COLO668 (cell line): Measurements from ENCODE around the gene COL5A1.
"Not testable (repeated sequence)": the region's sequence is repeated elsewhere in the genome, so short reads cannot be mapped to it uniquely, and the experiment has no call there.

Source experiments
- DNase-seq: peaks from one replicate; lab custom pipeline; 2025; ENCODE audit not compliant: unreplicated experiment; lab: John Stamatoyannopoulos, UW

Gene COL5A1

DNA sequence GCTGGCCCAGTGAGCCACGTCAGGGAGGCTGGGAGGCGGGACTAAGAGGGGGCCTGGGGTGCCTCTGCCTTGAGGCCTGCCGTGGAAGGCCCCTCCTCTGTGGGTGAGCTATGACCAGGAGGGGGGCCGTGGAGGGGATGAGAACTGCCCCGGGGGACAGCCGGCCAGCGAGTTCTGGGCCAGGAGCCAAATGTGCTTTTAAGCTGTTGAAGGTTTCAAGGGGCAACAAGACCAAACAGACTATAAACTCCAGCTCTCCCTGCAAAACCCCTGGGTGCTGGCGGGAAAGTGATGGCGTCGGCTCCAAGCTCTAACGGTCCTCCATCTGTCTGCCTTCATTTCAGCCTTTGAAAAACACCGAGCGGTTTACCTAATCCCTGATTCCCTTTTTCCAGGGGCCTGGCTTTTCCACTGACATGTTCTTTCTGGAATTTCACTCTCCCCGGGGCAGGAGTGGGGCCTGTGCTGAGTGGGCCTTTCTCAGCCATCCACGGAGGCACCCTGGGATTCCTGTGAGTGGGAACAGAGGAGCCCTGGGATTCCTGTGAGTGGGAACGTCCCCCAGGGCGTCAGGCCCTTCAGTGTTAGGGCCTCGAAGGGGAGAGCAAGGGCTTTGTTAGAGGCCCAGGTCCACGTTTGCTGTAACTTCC, 65.6 kb downstream of the COL5A1 start:
- no peak for DNase-seq

DNA sequence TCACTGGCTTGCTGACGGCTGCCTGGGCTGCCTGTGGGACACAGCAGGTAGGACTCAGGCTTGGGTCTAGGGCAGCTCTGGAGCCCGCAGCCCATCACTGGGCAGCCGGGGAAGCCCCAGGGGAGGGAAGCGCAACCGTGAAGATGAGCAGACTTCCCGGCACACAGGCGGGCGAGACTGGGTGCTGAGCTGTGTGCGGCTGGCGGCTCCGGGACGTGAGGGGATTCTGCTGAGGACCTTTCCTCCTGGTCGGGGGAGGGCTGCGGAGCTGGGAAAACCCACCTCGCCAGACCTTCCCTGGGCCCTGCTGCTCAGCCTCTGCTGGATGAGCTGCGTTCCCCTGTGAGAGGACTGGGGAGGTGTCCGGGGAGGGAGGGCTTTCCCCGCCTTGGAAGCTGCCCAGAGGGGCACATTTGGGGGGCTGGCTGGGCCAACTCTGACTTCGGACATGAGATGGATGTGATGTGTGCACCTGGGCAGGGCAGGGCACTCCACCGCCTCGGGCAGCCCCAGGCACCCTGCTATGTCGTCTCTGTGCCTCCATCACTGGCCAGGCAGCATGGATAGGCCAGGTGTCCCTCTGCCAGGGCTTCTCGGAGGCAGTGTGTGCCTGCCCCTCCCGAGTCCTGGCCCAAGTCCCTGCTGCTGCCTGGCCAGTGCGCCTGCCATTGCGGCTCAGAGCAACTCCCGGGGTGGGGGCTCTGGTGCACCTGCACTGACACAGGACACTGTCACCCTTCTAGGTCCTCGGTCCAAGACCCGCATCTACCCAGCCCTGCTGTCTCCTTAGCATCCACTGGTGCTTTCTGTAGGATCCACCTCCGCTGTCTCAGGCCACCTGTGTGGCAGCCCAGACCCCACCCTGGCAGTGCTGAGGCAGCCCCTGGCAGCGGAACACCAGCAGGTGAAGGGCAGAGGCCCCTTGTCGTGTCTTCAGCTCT, 66.4 kb downstream of the COL5A1 start:
- no peak for DNase-seq

DNA sequence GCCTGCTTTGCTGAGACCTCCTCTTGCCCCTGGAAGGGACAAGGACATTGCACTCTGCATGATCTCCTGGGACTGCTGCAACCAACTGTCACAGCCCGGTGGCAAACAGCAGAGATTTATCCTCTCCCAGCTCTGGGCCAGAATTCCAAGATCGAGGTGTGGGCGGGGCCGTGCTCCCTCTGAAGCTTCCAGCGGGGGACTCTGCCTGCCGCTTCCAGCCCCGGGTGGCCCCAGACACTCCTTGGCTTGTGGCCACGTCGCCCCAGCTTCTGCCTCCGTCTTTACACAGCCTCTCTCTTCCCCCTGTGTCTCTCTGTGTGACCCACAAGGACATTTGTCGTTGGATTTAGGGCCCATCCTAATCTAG, 67.1 kb downstream of the COL5A1 start:
- DNase-seq = no peak

DNA sequence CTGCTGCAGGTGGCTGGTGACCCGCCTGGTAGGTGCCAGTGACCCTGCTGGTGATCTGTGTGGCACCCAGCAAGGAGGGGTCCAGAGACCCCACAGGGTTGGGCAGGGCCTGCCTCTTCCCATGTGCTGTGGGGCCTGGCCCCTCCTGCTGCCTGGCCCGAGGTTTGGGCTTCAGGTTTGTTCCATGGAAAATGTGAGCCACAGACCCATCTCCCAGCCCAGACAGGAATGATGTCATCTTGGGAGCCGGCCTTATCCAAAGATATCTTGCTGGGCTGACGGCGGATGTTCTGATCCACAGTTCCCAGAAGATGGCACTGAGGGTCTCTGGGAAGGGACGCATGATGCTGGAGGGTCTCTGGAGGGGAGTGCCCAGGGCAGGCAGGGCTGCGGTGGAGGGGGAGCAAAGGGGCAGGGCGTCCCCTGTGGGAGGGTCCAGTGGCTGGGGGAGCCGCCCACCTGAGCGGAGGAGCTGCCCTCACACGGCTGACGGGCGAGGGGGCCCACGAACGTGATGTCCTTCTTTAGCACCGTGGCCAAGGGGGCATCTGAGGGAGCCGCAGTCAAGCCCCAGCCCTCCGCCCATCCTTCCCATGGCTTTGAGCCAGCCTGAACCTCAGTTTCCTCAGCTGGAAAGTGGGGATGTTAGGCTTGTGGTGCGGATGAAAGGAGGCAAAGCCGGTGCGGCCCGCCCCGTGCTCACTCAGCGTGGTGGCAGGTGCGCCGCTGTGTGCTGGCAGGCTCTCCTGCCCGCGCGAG, 68.1 kb downstream of the COL5A1 start:
- DNase-seq = no peak

DNA sequence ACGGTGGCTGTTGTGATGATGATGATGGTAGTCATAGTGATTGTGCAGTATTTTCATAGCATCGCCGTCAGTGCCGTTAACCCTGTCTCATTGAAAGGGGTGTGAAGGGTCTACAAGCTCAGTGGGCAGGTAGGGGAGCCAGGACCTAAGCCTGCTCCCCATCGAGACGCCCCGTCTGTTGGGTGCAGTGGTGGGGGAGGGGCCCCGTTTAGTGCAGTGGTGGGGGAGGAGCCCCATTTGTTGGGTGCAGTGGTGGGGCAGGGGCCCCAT, 68.6 kb downstream of the COL5A1 start:
- DNase-seq = no peak

- no peak for DNase-seq
Measured at GRCh38 chr9:134710901-134711300, 69.3 kb downstream of the COL5A1 start.

DNA sequence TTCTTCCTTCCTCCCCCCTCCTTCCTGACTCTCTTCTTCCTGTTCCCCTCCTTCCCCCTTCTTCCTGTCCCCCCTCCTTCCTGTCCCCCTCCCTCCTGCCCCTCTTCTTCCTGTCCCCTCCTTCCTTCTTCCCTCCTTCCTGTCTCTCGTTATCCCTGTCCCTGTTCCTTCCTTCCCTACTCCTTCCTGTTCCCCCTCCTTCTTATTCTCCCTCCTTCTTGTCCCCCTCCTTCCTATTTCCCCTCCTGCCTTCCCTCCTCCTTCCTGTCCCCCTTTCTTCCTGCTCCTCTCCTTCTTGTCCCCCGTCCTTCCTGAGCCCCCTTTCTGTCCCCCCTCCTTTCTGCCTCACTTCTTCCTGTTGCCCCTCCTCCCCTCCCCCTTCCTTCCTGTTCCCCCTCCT, 70.6 kb downstream of the COL5A1 start:
- no peak for DNase-seq

DNA sequence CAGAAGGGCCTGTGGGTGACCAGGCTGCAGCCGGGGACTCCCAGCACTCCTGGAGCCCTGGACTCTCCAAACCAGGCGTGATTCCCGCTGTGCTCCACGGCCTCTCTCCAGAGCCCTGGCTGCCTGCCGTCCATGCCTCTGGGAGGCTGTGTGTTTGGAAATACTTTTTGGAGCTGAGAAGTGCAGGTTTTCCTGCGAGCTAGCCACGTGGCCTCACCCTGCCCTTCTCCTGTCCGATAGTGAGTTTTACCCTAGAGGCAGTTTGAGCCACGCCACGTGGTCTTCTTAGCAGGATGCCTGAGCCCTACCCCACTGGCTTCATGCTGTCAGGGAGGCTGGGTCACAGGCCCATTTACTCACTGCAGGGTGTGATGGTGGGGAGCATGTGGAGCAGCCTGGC, 71.3 kb downstream of the COL5A1 start:
- no peak for DNase-seq

GRCh38 chr9:134715536-134715935, 73.9 kb downstream of the COL5A1 start:
- not testable (repeated sequence) for DNase-seq

GRCh38 chr9:134716067-134716466, 74.5 kb downstream of the COL5A1 start:
- no peak for DNase-seq

GRCh38 chr9:134717056-134717455, 75.5 kb downstream of the COL5A1 start:
- no peak for DNase-seq

DNA sequence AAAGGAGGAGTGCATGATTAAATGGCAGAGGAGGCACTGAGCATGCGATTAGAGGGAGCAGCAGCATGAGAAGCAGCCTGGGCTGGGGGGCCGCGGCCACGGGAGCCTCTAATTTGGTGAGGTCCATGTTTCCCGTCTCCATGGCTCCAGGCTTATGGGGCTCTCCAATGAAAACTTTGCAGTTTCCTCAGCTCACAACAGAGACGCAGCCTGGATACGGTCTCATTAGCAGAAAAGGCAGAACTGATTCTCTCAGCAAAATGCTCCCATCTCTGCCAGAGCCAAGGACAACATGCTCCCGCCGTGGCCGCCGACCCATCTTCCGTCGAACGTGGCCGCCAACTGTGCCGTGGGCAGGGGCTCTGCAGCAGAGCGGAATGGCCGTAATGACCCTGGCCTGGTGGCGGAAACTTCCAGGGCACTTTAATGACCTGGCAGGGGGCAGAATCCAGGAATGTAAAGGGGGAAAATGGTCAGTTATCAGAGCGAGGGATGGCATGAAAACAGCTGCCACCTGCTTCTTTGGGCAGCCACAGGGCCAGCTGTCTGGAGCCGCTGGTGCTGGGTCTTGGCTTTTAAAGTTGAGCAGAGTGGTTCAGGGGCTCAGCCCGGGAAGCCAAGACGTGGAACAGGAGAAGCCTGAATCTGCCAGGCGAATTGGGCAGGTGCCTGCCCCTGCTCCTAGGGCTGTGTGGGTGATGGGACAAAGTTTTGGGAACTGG, 76.5 kb downstream of the COL5A1 start:
- DNase-seq = no peak

- DNase-seq = no peak
Measured at GRCh38 chr9:134719331-134719730, 77.7 kb downstream of the COL5A1 start.

DNA sequence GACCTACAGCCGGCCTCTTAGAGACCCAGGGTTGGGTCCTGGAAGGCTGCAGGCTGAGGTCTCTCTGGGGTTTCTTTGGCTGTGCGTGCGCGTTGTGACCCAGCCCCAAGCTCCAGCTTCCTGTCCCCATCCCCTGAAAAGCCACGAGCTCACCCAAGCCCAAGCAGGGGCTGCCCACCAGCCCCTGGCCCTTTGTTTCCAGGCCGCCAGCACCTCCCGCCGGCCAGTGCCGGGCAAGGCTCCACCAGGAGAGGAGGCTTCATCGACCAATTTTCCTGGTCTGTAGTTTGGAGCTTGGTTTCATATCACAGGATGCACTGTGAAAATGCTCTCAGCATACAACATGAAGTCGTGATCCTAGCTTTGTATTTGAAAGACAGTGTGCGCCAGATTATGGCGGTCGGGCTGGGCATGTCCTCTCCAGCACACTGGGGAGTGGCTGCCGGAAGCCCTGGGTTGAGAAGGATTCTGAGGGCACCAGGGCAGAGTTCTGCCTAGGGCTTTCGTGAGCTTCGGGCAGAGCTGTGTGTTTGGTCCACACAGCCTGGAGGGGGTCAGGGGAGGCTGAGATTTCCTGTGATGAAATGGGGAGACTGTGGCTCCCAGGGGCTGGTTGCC, 78.6 kb downstream of the COL5A1 start:
- no peak for DNase-seq

DNA sequence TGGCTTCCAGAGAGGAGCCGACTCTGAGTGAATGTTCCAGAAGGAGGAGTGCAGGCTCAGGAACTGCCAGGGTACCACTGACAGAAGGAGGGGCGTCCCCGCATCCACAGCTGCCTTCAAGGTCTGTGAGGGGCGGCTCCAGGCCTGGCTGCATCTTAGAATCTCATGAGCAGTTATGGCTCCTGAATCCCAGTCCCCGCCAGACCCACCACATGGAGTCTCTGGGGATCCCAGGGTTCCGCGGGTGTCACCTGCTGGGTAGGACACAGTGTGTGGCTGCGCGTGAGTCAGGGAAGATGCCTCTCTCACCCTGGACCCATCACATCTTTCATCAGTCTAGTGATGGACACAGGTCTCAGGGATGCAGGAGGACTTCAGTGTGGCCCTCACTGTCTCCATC, 79.2 kb downstream of the COL5A1 start:
- DNase-seq = no peak

DNA sequence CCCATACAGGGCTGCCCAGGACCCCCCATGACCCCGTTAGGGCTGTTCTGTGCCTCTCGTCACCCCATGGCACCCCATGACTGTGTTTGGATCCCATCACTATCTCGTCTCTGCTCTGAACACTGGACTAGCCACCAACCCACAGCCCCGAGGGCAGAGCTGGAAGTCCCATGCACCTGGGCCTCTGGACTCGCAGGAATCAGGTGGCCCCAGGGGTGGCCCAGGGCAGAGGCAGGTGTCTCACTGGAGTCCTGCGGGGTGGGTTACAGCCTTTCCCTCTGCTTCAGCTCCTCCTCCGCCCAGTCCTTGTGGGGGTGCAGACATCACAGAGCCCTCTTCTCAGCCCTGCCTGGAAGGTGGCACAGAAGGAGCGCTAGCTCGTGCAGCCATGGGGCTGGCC, 79.7 kb downstream of the COL5A1 start:
- DNase-seq = no peak

DNA sequence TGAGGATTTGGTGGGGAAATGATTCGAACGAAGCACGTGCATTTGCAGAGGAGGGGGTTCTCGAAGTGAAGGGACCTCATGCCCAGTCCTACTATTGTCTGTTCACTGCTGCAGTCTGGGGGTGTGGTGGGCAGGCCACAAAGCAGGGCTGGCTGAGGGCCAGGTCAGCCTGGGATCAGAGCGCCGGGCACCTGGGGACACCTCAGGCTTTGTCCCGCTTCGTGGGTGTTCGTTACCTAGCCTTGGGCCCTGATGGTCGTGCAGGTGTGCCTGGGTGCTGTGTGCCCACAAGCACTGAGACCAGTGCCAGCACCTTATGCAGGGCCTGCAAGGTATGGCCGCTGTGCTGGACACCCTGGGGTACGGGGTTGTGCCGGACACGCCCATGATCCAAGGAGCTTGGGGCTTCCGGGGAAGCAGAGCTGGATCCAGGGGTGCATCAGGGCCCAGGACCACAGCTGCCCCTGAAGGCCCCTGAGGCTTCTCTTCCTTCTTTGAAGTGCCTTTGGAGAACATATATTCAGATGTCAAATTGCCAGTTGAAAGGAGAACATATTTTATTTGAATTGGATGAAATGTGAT, 80.6 kb downstream of the COL5A1 start:
- no peak for DNase-seq

GRCh38 chr9:134723037-134723436, 81.4 kb downstream of the COL5A1 start:
- no peak for DNase-seq

GRCh38 chr9:134723491-134724190, 82.0 kb downstream of the COL5A1 start:
- DNase-seq = no peak
